Activated naive CD8-positive, alpha-beta T cell treated with anti-CD3 and anti-CD28 coated beads, Interleukin-2, amount 50 U/mL, for 16 hours (primary cell): ENCODE measurements around the gene KAZN.

ENCODE experiments used
- DNase-seq: peaks from one replicate; pipeline ENCODE4 v3.0.0-alpha.2; 2020; ENCODE audit warnings: low read depth, low spot score

Gene KAZN

GRCh38 chr1:15056515-15057285 lies 458.2 kb downstream of the KAZN start:
- DNase-seq: no peak

- DNase-seq: no peak
Observed at GRCh38 chr1:15057834-15058233, 459.3 kb downstream of the KAZN start.

- DNase-seq: no peak
Observed at GRCh38 chr1:15058261-15058660, 459.8 kb downstream of the KAZN start.

DNA sequence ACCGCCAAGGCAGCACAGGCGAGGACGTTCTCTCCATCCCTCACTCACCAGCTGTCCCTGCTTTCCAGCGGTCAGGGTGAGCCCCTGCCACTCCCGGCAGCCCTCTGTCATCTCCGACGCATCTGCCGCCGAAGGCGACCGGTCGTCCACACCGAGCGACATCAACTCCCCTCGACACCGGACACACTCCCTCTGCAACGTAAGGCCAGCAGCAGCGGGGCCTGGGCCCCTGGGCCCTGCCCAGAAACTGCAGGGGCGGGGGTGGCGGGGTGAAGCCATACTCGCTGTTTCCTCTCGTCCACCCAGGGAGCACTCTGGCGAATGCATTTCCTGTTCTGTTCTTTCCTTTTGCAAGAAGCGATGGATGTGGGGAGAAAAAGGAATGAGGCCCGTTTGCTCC lies 461.6 kb downstream of the KAZN start:
- no peak for DNase-seq

DNA sequence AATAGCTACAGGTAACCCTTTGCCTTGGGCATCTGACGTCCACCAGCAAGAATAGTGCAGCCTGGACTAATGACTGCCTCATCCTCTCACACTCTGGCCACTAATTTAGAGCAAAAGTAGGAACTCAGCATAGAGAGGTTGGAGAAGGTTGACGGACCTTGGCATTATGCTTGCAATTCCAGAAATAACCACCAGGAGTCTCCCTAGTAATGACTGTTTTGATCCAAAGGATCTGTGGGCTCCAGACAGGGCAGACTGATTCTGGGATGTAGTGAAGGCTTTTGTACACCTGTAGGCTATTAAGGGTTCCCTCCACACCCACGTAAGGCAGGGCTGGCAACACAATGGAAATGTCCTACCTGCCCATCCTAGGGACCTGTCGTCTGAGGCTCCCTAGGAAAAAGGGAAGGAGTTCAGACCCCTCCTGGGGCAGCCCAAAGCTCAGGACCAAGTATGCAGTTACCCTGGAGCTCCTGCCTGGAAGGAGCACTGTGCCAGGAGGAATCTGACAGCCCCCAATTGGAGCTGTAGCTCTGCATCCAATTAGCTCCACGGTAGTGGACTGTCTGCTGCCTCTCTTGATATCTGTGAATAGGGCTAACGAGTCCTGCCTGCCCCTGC lies 464.1 kb downstream of the KAZN start:
- DNase-seq: no peak

DNA sequence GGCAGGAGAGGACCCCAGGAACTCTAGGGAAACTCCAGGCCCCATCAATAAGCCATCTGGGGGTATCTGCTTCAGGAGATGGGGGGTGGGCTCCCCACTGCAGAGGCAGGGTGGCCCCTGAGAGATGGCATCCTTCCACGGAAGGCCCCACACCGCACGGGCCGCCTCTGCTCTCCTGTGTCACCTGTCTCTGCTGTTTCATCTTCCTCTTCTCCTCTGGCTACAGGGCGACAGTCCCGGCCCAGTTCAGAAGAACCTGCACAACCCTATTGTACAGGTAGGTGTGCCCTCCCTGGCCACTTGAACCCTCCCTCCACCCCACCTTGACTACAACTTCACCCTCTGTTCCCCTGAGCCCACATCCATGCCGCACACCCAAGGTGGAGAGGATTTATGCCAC lies 464.9 kb downstream of the KAZN start:
- no peak for DNase-seq

DNA sequence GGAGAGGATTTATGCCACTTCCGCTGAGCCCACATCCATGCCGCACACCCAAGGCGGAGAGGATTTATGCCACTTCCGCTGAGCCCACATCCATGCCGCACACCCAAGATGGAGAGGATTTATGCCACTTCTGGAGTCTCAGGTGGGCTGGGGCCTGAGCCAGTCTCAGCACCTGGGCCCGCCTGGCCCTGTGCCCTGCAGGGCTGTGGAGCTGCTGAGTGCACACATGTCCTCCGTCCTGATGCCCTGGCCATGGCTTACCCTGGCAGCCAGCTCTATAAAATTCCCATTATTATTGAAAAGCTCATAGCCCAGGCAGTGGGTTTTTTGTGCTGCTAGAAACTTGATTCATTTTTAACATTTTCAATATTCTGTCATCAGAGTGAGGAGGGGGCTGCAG lies 465.3 kb downstream of the KAZN start:
- no peak for DNase-seq

DNA sequence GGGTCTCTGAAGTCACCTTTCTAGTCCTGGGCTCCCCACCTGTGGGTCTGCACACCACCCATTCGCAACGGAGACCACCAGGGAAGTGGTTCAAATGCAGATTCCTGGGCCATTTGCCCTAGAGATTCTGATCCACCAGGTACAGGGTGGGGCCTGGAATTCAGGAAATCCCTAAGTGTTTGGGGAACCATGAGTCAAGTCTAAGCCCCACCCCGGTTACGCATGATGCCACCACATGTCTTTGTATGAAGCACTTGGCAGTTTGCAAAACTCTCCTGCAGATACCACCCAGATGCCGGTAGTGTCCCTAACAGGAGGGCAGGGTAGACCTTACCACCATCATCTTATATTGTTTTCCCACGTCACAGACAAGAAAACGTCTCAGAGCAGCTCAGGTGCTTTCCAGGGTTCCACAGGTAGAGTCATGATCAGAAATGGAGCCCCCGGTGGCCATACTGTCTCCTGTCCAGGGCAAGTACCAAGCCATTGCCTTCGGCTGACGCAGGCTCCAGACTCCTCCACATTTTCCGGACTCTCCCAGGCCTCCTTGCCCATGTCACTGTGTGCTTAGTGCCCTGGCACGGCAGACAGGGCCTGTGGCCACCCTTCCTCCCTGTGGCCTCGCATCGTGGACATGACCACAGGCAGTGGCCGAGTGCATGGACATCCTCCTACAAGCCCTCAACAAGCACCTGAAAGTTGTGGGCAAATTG lies 465.9 kb downstream of the KAZN start:
- DNase-seq: no peak

GRCh38 chr1:15065291-15065690 lies 466.8 kb downstream of the KAZN start:
- DNase-seq: no peak

DNA sequence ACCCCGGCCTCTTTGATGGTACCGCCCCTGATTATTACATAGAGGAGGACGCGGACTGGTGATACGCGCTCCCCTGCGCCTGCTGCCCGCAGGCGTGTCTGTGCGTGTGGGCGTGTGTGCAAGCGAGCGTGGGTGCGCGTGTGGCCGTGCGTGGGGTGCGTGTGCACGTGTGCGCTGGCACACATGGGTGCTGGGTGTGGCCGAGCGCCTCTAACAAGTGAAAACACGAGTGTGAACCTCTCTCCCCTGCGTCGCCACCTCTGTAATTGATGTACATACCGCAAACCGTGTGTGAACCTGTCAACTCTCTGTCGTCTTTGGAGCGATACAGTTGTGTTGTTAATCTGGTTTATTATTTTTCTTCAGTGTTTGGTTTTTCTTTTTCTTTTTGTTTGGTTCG lies 467.3 kb downstream of the KAZN start:
- DNase-seq: no peak

GRCh38 chr1:15066191-15066590 lies 467.7 kb downstream of the KAZN start:
- DNase-seq: no peak

- no peak for DNase-seq
Observed at GRCh38 chr1:15067148-15067547, 468.7 kb downstream of the KAZN start.

DNA sequence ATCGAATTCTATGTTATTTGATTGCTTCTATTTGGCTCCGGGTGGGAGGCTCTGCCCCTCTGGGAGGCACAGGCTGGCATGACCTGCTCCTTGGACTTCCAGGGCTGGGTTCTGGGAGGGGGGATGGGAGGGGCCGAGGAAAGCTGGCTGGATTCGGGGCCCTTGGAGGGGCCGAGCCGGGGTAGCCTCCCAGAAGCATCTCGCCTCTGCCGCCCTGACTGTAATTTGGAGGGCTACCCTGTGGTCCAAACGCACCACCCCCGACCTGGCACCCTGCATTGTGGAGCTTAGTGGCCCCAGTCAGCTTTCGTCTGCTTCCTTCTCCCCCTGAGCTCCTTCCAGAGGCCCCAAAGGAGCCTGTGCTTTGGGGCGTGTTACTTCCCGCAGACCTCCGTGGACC lies 469.7 kb downstream of the KAZN start:
- no peak for DNase-seq

DNA sequence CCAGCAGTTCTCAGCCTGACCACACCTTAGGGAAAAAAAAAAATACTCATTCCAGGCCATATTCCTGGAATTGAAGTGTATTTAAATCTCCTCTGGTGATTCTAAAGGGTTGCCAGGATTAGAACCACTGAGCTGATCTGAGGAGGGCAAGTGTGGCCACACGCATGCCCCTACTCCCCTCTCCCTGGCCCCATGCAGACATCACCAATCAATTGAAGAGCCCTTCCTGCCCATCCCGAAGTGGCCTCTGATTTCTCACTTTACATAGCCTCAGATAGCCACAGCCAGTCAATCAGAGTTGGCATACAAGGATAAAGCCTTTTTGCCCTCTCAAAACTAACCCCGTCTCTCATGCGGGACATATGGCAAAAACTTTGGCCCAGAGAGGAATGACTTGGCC lies 470.5 kb downstream of the KAZN start:
- DNase-seq: no peak

DNA sequence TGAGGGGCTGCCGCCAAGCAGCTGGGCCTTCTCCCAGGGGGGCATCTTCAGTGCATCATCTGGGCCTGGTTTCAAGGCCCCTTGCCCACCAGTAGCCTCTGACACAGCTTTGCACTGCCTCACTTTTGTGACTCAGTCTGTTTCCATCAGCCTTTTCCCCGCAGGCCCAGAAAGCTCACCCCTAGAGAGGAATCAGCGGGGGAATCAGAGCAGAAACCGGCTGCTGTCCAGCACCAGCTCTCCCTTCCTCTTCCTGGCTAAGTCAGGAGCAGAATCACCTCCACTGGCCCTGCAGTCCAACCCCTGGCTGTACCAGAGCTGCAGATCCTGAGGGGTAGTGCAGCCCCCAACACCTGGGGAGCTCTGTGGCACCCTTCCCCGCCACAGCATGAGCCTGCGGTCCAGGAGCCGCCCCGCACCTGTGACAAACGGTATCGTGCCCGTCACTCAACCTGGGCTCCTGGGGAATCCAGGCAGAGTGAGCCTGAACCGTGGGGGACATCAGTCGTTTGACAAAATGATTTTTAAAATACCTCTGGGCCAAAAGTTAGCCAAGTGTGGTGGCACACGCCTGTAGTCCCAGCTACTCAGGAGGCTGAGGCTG lies 471.8 kb downstream of the KAZN start:
- no peak for DNase-seq

DNA sequence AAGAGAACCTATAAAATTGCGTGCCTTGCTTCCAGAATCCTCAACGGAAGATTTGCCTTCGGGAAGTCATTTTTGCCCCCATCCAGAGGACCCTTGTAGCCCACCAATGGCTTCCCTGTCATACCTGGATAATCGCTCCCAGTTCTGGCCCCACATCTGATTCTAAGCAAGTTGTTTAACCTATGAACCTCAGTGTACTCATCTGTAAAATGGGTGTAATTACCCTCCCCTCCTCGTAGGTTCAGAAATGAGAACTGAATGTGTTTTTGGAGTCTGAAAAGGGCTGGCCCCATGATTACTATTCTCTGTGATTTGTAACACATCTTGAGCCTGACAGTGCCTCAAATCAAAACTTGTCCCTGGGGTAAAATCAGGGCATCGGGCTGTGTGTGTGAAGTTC lies 473.5 kb downstream of the KAZN start:
- DNase-seq: no peak

DNA sequence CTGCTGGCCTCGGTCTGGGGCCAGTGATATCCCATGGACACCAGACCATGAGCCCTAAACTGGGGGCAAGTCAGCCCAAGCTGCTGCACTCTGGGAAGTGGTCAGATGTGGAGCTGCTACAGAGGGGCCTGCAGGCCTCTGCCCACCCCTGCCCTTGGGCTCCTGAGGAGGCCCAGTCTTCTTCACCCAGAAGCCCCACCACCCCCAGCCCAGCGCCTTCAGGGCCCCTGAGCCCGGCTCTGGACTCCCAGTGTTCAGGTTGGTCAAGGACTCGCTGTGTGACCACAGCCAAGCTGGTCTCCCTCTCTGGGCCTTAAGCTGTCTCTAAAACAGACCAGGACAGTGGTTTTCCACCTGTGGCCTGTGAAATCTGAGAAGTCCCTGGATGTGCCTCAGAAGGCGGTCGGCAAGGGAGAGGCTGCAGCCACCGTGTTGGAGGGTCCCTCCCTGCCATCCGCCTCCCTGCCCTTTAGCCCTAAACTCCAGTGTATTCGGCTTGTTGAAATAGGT lies 475.4 kb downstream of the KAZN start:
- no peak for DNase-seq

GRCh38 chr1:15075175-15075574 lies 476.7 kb downstream of the KAZN start:
- DNase-seq: no peak

GRCh38 chr1:15075817-15076216 lies 477.3 kb downstream of the KAZN start:
- DNase-seq: no peak

GRCh38 chr1:15076807-15077206 lies 478.3 kb downstream of the KAZN start:
- no peak for DNase-seq

DNA sequence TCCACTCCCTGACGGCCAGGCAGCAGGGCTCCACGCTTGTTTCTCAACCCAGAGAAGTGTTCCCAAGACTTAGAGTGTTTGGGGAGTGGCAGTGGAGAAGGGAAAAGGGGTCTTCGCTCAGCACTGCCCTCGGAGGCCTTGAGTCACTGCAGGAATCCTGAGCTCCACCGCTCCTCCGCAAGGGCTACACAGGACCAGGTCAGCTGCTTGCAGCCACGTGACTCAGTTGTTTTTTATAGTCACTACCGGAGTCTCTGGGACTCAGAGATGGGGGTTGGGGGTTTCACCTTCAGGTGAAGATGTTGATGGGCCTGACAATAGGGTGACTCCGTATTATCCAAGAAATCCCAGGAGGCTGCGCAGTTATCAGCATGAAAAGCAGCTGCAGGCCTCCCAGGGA lies 478.9 kb downstream of the KAZN start:
- DNase-seq: no peak

GRCh38 chr1:15080328-15081007 lies 482.0 kb downstream of the KAZN start:
- DNase-seq: no peak
